Heart left ventricle (tissue), 16 donors: Measurements from ENCODE around the gene SNED1. TPM values are rescaled to one million over a fixed set of nuclear protein-coding genes. Genes with fewer than 3 reads are reported as not detected.

Experiments
- ATAC-seq, 4 donors: fragments of 200-7000 bp; cut with Tn5 transposase; one replicate each; pipeline ENCODE4 v1.9.1; 2020 to 2022; ENCODE audit warnings: moderate library complexity in 4 of 4, mild to moderate bottlenecking in 3 of 4, moderate number of reproducible peaks in 1 of 4
- DNase-seq, 5 donors: peaks; one replicate each; pipeline ENCODE4 v3.0.0-alpha.2; 2020
- H3K27ac ChIP-seq, 12 donors: fragments of 200-600 bp; sonication (generic) in 4 of 12; one replicate each; pipeline versions ENCODE4 v1.5.0 to v1.8.0; 2016 to 2022; ENCODE audit warnings: mild to moderate bottlenecking in 2 of 12
- H3K27me3 ChIP-seq, 9 donors: fragments of 200-600 bp; sonication (generic) in 2 of 9; one replicate each; pipeline versions ENCODE4 v1.5.1 to v1.8.0; 2016 to 2022; ENCODE audit warnings: mild to moderate bottlenecking in 3 of 9
- H3K36me3 ChIP-seq, 9 donors: fragments of 200-600 bp; sonication (generic) in 2 of 9; one replicate each; pipeline versions ENCODE4 v1.5.0 to v1.8.0; 2018 to 2022; ENCODE audit warnings: mild to moderate bottlenecking in 2 of 9
- H3K4me1 ChIP-seq, 12 donors: fragments of 200-600 bp; sonication (generic) in 4 of 12; one replicate each; pipeline versions ENCODE4 v1.5.0 to v1.8.0; 2016 to 2022; ENCODE audit warnings: mild to moderate bottlenecking in 3 of 12
- H3K4me3 ChIP-seq, 12 donors: fragments of 200-600 bp; sonication (generic) in 4 of 12; one replicate each; pipeline versions ENCODE4 v1.5.0 to v1.8.0; 2017 to 2022; ENCODE audit warnings: mild to moderate bottlenecking in 9 of 12, moderate library complexity in 4 of 12
- H3K9me3 ChIP-seq, 12 donors: fragments of 200-600 bp; sonication (generic) in 4 of 12; one replicate each; pipeline versions ENCODE4 v1.5.0 to v1.8.0; 2016 to 2022; ENCODE audit warnings: mild to moderate bottlenecking in 1 of 12
- CTCF ChIP-seq, 12 donors: fragments of 200-600 bp; sonication (generic) in 4 of 12; IDR thresholded peaks; one replicate each; pipeline versions ENCODE4 v1.5.0 to v1.8.0; 2018 to 2022; ENCODE audit warnings: antibody characterized with exemption in 12 of 12, mild to moderate bottlenecking in 5 of 12
- POLR2A ChIP-seq, 2 donors: fragments of 450-650 bp; IDR thresholded peaks; one replicate each; pipeline ENCODE4 v1.6.1; 2017; ENCODE audit warnings: antibody characterized with exemption in 2 of 2, mild to moderate bottlenecking in 2 of 2, moderate library complexity in 2 of 2
- WGBS, 4 donors: extraction: QIAGEN DNeasy Blood & Tissue Kit in 2 of 4; methylation state at CpG; one replicate each; pipeline versions ENCODE4 v1.1.5 to v1.1.7; 2013 to 2018; 5-methylcytosine and 5-hydroxymethylcytosine counted together
- intact Hi-C, 10 donors: fragments of 100-400 bp; cut with DNase I; formaldehyde crosslinking; loops; one replicate each; pipeline versions ENCODE4 v1.11.1 to v1.14.2; 2022
- polyA plus RNA-seq, 2 donors: library from polyadenylated mRNA; stranded (reverse); fragments of 200-250 nt; gene quantifications; one replicate each; pipeline ENCODE4 v1.2.3, GENCODE V29; 2013
- total RNA-seq, 9 donors: library from RNA; depleted of rRNA in 2 of 9; stranded (reverse); fragments of >200 nt in 2 of 9; fragmentation: NEBNext Ultra II Directional in 3 of 9; extraction: Animal tissue kit (Norgen Biotek cat#: 25700) in 3 of 9; gene quantifications; one replicate each; pipeline versions ENCODE4 v1.1.0 to v1.2.4, GENCODE V29; 2016 to 2023
- donor health status: ischemic (EF 13 %, LVEDD 7.1; RV severe dilation, severe dysfunction).
- donor health status: healthy with polysubstance abuse.
- donor health status: DM: no; HTN: yes; CAD: no.
- donor health status: DM: no; HTN: no; CAD: no.
- donor health status: ischemic (EF 25% LVEDD 6.9; RV normal size, moderate dysfunction).
- donor health status: ischemic (EF 25% LVEDD 5.7; RV mildly dilated, moderate dysfunction).
- donor health status: healthy.
- donor health status: DM: yes; HTN: yes; CAD: no.
- donor health status: ischemic (EF 35%, LVEDD 5.7; RV mildly dilated, moderate dysfunction).
- donor health status: nonischemic (EF 11% LVEDD 7.7; RV severe dilation, severe dysfunction).
- donor health status: DM: yes; HTN: yes; CAD: no.
- donor health status: PGD.
- donor health status: ischemic (EF 29% LVEDD 5.4; RV normal size, mild dysfunction).
- donor health status: nonischemic (EF 23%, LVEDD 6.1; RV moderate dilation, normal function).

Gene SNED1
- total and polyA plus RNA-seq, 11 donors = 3.1 to 14.7 (median 4.9) TPM

DNA sequence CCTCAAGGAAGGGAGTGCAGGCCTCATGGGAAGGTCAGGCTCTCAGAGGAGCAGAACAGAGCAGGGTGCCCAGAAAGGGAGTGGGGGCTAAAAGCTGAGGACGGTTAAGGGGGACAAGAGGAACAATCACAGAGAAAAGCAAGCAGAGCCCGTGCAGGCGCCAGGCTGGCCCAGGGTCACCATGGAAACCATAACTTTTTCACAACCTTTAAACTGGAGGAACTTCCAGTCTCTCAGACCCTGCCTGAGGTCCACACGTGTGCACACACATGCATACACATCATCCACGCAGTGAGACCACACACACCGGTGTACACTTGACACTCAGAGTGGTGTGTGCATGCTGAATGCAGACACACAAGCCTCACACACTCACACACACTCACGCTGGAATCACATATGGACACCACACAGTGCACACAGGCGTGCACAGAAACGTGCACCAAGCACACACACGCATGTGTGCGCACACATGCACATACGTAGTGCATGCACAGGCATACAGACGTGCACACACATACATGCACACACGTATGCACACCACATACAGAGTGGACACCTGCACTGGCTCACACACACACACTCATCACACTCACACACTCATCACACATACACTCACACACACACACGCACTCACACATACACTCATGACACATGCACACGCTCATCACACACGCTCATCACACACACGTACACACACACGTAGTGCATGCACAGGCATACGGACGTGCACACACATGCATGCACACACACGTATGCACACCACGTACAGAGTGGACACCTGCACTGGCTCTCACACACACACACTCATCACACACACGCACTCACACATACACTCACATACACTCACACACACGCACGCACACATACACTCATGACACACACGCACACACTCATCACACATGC lies 37.2 kb upstream of the SNED1 start:
- Histone ChIP-seq H3K27ac (no peak overlapping the region), H3K36me3 (no peaks in the 10 kb centered on the region), H3K4me3 (no peak overlapping the region), H3K9me3 (no peaks in the 10 kb centered on the region), H3K27me3 (no peaks in the 10 kb centered on the region), H3K4me1 (peaks cover 0 to 58% (median 28%) of the 10 kb centered on the region in 12 donors)
- TF ChIP-seq POLR2A (IDR thresholded peaks at IDR 0.05) (no peak), CTCF (IDR thresholded peaks at IDR 0.05) (no peak)
- 75 to 87% (median 83%) methylated on average over 27 of the region's 27 CpGs for WGBS, 4 donors
- intact Hi-C loops = no loop called here
- DNase-seq (peak in 1 of 5 donors; percentile 22), ATAC-seq (no peak)

GRCh38 chr2:240961910-240962299 lies 36.5 kb upstream of the SNED1 start:
- H3K9me3 ChIP-seq = no peaks in the 10 kb centered on the region
- DNase-seq = peak in 1 of 5 donors; percentile 11
- ATAC-seq = no peak
- TF ChIP-seq POLR2A (IDR thresholded peaks at IDR 0.05) (no peak), CTCF (IDR thresholded peaks at IDR 0.05) (no peak)
- H3K27ac ChIP-seq = peak overlapping the region in 1 of 12 donors; percentile 62
- no peaks in the 10 kb centered on the region for H3K27me3 ChIP-seq
- no peaks in the 10 kb centered on the region for H3K36me3 ChIP-seq
- intact Hi-C loops = no loop called here
- 60 to 82% (median 69%) methylated on average over 12 of the region's 12 CpGs for WGBS, 4 donors
- H3K4me3 ChIP-seq = peak overlapping the region in 1 of 12 donors; percentile 16
- peaks cover 0 to 58% (median 28%) of the 10 kb centered on the region in 12 donors for H3K4me1 ChIP-seq

GRCh38 chr2:240962300-240963064 lies 35.9 kb upstream of the SNED1 start:
- ATAC-seq (peak in 1 of 4 donors; percentile 31), DNase-seq (peak; percentile 14 to 74 (median 54))
- no peaks in the 10 kb centered on the region for H3K36me3 ChIP-seq
- no peaks in the 10 kb centered on the region for H3K27me3 ChIP-seq
- peak overlapping the region in 3 of 12 donors; percentile 39 to 62 (median 40) for H3K27ac ChIP-seq
- no peaks in the 10 kb centered on the region for H3K9me3 ChIP-seq
- peaks cover 0 to 58% (median 28%) of the 10 kb centered on the region in 12 donors for H3K4me1 ChIP-seq
- 59 to 68% (median 67%) methylated on average over 22 to 29 of the region's 29 CpGs for WGBS, 4 donors
- TF ChIP-seq POLR2A (IDR thresholded peaks at IDR 0.05) (no peak), CTCF (IDR thresholded peaks at IDR 0.05) (no peak)
- intact Hi-C loops = no loop called here
- H3K4me3 ChIP-seq = peak overlapping the region in 1 of 12 donors; percentile 16
